Hepatocyte (in vitro differentiated cells): ENCODE measurements around the gene PDLIM7.

ENCODE experiments used
- EZH2 ChIP-seq: fragments of 200-600 bp; sonication (generic); IDR thresholded peaks from 2 replicates; pipeline ENCODE4 v1.6.1; 2016; ENCODE audit warnings: antibody characterized with exemption, mild to moderate bottlenecking, borderline replicate concordance
- EZH2phosphoT487 ChIP-seq: fragments of 200-600 bp; sonication (generic); IDR thresholded peaks from one replicate; pipeline ENCODE4 v1.6.1; 2018; ENCODE audit warnings: antibody characterized with exemption, mild to moderate bottlenecking, low read depth, moderate library complexity; ENCODE audit not compliant: unreplicated experiment, severe bottlenecking
- TF ChIP-seq, protein P1 (sequence below): fragments of 200-600 bp; sonication (generic); IDR thresholded peaks from 2 replicates; pipeline ENCODE4 v1.5.1; 2016; ENCODE audit warnings: antibody characterized with exemption, mild to moderate bottlenecking; ENCODE audit not compliant: poor library complexity

DNA sequence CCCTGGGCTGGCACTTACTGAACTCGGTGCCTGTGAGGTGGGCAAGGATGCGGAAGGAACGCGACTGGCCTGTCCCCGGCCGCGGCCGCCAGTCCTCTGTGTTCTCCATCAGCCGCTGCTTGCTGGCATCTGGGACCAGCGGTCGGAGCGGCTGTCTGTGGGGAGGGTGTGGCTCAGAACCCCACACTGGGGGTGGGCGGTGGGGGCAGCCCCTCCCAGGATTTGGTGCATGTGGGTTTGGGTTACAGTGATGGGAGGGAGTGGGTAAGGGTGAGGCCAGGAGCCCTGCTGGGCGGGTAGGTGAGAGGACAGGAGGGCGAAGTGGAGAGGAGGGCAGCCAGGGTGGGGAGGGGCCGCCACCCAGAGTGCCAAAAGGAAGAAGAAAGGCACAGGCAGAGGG, 6.4 kb downstream of the PDLIM7 start:
- TF ChIP-seq, protein P1, sequence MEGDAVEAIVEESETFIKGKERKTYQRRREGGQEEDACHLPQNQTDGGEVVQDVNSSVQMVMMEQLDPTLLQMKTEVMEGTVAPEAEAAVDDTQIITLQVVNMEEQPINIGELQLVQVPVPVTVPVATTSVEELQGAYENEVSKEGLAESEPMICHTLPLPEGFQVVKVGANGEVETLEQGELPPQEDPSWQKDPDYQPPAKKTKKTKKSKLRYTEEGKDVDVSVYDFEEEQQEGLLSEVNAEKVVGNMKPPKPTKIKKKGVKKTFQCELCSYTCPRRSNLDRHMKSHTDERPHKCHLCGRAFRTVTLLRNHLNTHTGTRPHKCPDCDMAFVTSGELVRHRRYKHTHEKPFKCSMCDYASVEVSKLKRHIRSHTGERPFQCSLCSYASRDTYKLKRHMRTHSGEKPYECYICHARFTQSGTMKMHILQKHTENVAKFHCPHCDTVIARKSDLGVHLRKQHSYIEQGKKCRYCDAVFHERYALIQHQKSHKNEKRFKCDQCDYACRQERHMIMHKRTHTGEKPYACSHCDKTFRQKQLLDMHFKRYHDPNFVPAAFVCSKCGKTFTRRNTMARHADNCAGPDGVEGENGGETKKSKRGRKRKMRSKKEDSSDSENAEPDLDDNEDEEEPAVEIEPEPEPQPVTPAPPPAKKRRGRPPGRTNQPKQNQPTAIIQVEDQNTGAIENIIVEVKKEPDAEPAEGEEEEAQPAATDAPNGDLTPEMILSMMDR = no peak
- TF ChIP-seq EZH2phosphoT487 (no peak), EZH2 (no peak)
